Hematopoietic multipotent progenitor cell treated with erythropoietin and hydrocortisone succinate and interleukin-3 and kit ligand, for 17 days (in vitro differentiated cells): ENCODE results near the gene CSNK1A1L.

Experiments used
- DNase-seq: peaks from one replicate; pipeline ENCODE4 v3.0.0-alpha.2; 2015; ENCODE audit warnings: low spot score

CSNK1A1L gene

DNA sequence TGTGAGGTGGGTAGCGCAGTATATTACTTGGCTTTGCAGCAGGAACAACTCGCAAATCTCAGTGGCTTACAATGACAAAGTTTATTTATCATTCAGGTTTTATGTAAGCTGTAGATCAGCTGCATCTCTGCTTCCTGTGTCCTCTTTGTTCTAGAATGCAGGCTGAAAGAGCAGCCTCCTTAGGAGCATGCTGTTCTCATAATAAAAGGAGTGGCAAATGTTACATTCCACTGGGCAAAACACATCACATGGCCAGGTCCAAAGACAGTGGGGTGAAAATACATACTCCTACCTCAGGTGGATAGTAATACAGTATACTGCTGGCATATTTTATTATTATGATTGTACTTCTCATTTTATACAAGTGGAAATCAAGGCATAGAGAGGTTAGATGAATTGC is 1.2 kb upstream of the CSNK1A1L start:
- no peak for DNase-seq

- no peak for DNase-seq
These were observed 2.6 kb downstream of the CSNK1A1L start for GRCh38 chr13:37102896-37103295.

DNA sequence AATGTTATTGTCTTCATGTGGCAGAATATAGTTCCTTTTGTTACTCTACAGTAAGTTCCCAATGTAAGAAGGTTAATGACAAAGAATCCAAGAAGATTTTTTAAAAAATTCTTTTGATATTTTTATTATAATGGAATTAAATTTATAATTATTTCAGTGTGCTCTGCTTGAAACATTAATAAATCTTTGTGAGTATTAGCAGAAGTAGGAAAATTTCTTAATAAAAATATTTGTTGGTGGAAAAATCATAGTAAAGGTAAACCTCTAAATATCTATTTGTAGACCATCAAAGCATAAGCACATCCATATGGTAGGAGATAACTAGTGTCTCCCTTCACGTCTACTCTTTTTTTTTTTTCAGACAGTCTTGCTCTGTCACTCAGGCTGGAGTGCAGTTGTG is 4.3 kb downstream of the CSNK1A1L start:
- DNase-seq: no peak

- no peak for DNase-seq
These were observed 4.7 kb downstream of the CSNK1A1L start for GRCh38 chr13:37100731-37101130.

DNA sequence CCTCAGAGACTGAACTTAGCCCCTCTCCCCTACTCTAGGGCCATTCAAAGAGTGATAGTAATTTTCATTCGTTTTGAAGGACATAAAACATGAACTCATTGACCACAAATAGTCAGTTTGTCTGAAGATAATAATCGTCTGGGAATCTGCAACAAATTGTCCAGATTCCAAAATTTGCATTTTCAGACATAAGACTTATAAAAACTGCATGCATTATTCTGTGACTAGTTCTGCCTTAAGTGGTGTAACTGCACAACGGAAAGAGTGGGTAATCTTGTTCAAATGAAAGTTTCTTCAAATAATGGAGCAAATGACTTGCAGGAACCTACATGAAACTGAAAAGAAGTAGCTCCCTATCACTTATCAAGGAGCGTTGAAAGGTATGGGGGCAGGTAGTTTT is 8.4 kb downstream of the CSNK1A1L start:
- DNase-seq: no peak

- no peak for DNase-seq
These were observed 10.6 kb downstream of the CSNK1A1L start for GRCh38 chr13:37094840-37095239.

DNA sequence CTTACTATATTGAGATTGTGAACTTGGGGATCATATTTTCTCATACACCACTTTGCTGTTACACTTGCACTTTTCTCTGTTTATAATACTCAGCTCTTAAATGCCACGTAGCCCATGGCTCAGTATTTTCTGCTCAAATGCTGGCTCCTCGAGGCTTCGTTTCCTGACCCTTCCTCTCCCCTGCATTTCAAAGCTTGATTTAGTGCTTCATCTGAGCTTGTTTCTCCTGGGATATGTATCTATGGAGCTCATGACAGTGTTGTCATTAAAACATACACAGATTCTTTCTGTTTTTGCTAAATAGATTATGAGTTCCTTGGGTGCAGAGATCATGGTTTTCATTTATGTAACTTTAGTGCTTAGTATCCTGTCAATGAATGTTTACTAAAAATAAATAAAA is 11.4 kb downstream of the CSNK1A1L start:
- DNase-seq: no peak

GRCh38 chr13:37091835-37092234 is 13.6 kb downstream of the CSNK1A1L start:
- DNase-seq: no peak

DNA sequence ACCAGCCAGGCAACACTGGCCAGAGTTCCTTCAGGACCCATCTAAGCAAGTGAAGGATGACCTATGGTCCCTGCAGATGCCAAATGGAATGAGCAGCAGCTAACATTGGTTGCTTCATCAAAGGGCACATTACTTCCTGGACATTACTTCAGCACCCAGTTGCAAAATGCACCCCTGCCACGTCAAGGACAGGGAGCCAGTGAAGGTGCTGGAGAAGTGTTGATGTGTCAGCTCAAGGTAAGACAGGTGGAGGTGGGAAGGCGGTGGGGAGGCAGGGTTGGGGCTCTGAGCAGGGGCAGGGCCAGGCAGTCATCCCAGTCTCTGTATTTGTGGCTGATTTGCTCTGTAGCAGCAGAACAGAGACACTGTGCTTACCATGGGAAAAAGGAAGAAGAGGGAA is 14.6 kb downstream of the CSNK1A1L start:
- no peak for DNase-seq

- DNase-seq: no peak
These were observed 16.0 kb downstream of the CSNK1A1L start for GRCh38 chr13:37089495-37089894.

GRCh38 chr13:37087486-37087885 is 18.0 kb downstream of the CSNK1A1L start:
- DNase-seq: no peak

DNA sequence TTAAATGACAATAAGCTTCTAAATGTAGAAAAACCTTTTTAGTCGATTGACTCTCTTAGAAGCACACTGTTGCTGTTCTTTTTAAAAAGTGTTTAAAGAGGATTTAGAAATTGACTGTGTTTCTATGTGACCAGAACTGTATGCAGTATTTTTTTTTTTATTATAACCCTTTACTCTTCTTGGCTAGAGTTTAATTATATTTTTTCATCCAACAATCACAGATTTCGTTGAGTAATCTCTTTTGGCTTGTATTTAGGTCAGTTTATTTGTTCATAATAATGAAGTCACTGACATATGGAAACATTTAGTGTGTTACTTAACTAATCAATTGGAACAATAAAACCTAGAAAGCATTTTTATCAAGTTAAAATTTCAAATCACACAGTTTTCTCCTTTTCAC is 19.9 kb downstream of the CSNK1A1L start:
- no peak for DNase-seq

DNA sequence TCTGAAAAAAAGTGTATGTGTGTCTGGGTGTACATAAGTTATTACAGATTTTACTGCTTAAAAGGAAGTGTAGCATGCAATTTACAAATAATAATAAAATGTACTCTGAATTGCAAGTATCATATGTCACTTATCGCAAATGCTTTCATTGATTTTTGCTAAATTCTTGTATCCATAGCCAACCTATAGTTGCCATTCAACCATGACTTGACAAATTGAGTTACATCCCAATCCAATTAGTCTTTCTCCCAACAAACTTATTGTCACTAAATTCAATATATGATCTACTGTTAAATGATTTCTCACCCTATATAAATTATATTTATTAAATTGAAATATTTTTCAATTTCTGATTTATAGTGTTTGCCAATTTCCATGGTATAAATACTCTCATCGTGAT is 28.6 kb downstream of the CSNK1A1L start:
- no peak for DNase-seq

- no peak for DNase-seq
These were observed 30.3 kb downstream of the CSNK1A1L start for GRCh38 chr13:37075164-37075563.

DNA sequence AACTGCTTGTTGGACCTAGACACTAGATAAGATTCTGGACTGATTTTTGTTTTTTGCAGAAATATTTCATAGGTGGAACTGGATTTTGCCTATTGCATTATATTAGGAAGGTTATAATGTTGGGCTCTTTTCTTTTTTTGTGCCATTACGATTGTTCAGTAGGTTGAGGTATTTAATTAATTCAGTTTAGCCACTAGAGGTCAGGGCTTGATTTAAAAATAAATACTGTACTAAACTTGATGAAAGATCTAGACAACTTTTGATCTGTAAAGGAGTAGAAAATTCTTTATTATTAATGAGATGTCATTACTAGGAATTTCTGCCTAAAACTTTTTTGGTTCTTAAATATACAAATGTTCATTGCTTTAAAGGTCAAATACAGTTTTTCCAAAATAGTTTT is 30.8 kb downstream of the CSNK1A1L start:
- no peak for DNase-seq

- no peak for DNase-seq
These were observed 33.4 kb downstream of the CSNK1A1L start for GRCh38 chr13:37072024-37072423.

GRCh38 chr13:37070956-37071355 is 34.5 kb downstream of the CSNK1A1L start:
- DNase-seq: no peak

DNA sequence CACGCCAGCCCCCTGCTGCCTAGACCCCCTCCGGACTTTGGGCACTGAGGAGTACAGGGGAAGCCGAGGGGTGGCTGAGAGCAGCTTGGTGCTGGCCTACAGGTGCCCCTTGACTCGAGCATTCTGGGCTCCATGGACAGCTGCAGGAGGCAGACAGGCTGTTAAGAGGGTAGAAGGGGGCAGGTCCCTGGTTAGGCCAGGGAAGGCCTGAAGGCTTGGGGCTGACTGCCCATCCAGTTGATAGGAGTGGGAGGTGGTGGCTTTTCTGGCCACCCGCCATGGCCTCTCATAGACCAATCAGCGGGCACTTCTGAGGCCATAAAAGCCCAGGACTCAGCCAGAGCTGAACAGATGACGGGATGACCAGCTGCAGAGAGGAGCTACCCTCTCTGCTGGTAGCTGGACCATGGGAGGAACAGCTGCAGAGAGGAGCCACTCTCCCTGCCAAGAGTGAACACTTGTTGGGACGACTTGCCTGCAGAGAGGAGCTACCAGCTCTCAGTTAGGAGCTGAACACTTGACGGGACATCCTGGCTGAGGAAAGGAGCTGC is 35.2 kb downstream of the CSNK1A1L start:
- DNase-seq: no peak

DNA sequence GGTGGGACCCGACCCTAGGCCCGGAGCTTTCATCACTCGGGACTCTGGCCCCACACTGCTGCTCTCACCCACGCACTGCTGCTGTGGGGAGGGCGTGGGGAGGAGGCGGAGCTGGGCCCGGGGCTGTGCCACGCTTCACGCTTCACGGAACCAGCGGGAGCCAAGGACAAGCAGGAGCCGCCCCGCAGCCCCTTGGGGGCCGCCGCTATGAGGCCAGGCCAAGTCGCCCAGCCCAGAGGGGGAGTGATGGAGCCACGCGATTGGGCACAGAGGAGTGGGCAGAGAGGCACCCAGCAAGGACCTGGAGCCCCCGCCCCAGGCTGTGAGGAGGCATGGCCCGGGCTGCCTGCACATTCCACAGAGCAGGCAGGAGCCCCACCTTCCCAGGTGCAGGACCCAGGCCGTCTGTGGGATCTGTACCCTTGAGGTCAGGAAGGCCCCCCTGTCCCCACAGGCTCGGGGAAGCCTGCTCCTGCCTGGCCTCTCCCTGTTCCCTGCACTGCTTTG is 35.8 kb downstream of the CSNK1A1L start:
- DNase-seq: no peak

- no peak for DNase-seq
These were observed 36.5 kb downstream of the CSNK1A1L start for GRCh38 chr13:37068962-37069361.

GRCh38 chr13:37067874-37068273 is 37.6 kb downstream of the CSNK1A1L start:
- no peak for DNase-seq

DNA sequence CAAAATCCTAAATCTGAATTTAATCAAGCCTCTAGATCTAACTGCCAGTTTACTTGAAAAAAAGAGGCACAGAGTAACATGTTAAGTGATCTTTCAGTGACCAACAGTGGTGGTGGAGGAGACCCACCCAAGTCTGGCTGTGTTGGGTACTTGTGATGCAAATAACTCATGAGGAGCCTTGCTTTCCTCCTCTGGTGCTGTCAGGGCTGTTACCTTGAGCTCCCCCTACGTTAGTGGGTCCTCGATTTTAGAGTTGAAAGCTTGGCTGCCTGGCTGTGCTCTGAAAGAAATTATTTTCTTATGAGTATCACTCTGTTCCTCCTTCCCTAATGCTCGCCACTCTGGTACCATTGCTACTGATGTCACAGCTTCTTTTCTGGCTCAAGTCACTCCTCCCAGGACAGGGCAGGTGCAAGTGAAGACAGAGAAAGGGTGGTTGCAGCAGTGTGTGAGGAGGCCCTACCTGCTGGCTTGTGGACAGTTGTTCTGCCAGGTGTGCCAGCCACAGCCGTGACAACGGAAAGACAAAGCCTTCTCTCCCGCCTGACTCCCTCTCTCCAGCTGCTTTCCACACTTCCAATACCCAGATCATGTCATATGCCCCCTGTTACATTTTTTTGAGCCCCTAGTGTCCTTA is 39.5 kb downstream of the CSNK1A1L start:
- no peak for DNase-seq

- DNase-seq: no peak
These were observed 45.6 kb downstream of the CSNK1A1L start for GRCh38 chr13:37059848-37060192.
